HepG2 (cell line): Measurements from ENCODE around the gene C20orf204. TPM values are rescaled to one million over a fixed set of nuclear protein-coding genes. Genes with fewer than 3 reads are reported as not detected.

ENCODE experiments used
- ATRX ChIP-seq: sonication (generic); formaldehyde crosslinking; IDR thresholded peaks from 2 replicates; pipeline ENCODE4 v1.4.0; 2020; ENCODE audit warnings: missing genetic modification reagents, borderline replicate concordance
- CHD4 ChIP-seq: fragments of 200-600 bp; sonication (generic); IDR thresholded peaks from 2 replicates; pipeline ENCODE4 v1.7.0; 2017; ENCODE audit warnings: mild to moderate bottlenecking, low read length, borderline replicate concordance
- GATAD1 ChIP-seq: IDR thresholded peaks from 2 replicates; pipeline ENCODE4 v1.6.1; 2016; ENCODE audit warnings: missing genetic modification reagents, missing compliant biosample characterization
- HOXA3 ChIP-seq: sonication (generic); formaldehyde crosslinking; IDR thresholded peaks from 2 replicates; pipeline ENCODE4 v1.5.0; 2020; ENCODE audit warnings: missing genetic modification reagents
- KLF15 ChIP-seq: sonication (generic); formaldehyde crosslinking; IDR thresholded peaks from 2 replicates; pipeline ENCODE4 v1.8.1; 2023; ENCODE audit warnings: borderline replicate concordance, mild to moderate bottlenecking, inconsistent platforms, missing genetic modification reagents, mixed read lengths
- MTA3 ChIP-seq: sonication (generic); formaldehyde crosslinking; IDR thresholded peaks from 2 replicates; pipeline ENCODE4 v1.4.0; 2020; ENCODE audit warnings: missing genetic modification reagents
- NCOA5 ChIP-seq: sonication (generic); formaldehyde crosslinking; IDR thresholded peaks from 2 replicates; pipeline ENCODE4 v1.4.0; 2020; ENCODE audit warnings: missing genetic modification reagents
- NFRKB ChIP-seq: fragments of 450-650 bp; IDR thresholded peaks from 2 replicates; pipeline ENCODE4 v1.6.1; 2017
- PRDM10 ChIP-seq: sonication (generic); formaldehyde crosslinking; IDR thresholded peaks from 2 replicates; pipeline ENCODE4 v1.4.0; 2020; ENCODE audit warnings: low read depth, missing genetic modification reagents
- PREB ChIP-seq: sonication (generic); formaldehyde crosslinking; IDR thresholded peaks from 2 replicates; pipeline ENCODE4 v1.4.0; 2020; ENCODE audit warnings: missing genetic modification reagents
- UBTF ChIP-seq: sonication (generic); formaldehyde crosslinking; IDR thresholded peaks from 2 replicates; pipeline ENCODE4 v1.4.0; 2020; ENCODE audit warnings: mild to moderate bottlenecking, missing genetic modification reagents
- YEATS4 ChIP-seq: sonication (generic); formaldehyde crosslinking; IDR thresholded peaks from 2 replicates; pipeline ENCODE4 v1.4.0; 2020; ENCODE audit warnings: missing genetic modification reagents, borderline replicate concordance
- ZEB1 ChIP-seq: IDR thresholded peaks from 2 replicates; pipeline ENCODE4 v1.6.1; 2012; ENCODE audit warnings: mild to moderate bottlenecking, low read depth, inconsistent platforms; ENCODE audit not compliant: insufficient replicate concordance
- ZFP1 ChIP-seq: IDR thresholded peaks from 2 replicates; pipeline ENCODE4 v1.6.1; 2016
- ZMYM3 ChIP-seq: sonication (generic); formaldehyde crosslinking; IDR thresholded peaks from 2 replicates; pipeline ENCODE4 v1.5.1; 2020; ENCODE audit warnings: mild to moderate bottlenecking, missing genetic modification reagents
- ZNF331 ChIP-seq: sonication (generic); formaldehyde crosslinking; IDR thresholded peaks from 2 replicates; pipeline ENCODE4 v1.4.0; 2020; ENCODE audit warnings: missing genetic modification reagents
- ZNF598 ChIP-seq: sonication (generic); formaldehyde crosslinking; IDR thresholded peaks from 2 replicates; pipeline ENCODE4 v1.5.1; 2020; ENCODE audit warnings: mild to moderate bottlenecking, missing genetic modification reagents, borderline replicate concordance
- ZNF629 ChIP-seq: sonication (generic); formaldehyde crosslinking; conservative IDR thresholded peaks from 2 replicates; pipeline ENCODE4 v1.5.0; 2020; ENCODE audit warnings: missing genetic modification reagents
- ZNF747 ChIP-seq: sonication (generic); formaldehyde crosslinking; IDR thresholded peaks from 2 replicates; pipeline ENCODE4 v1.8.1; 2023; ENCODE audit warnings: missing genetic modification reagents, mild to moderate bottlenecking, borderline replicate concordance
- ZNF788 ChIP-seq: sonication (generic); formaldehyde crosslinking; IDR thresholded peaks from 2 replicates; pipeline ENCODE4 v1.5.0; 2020; ENCODE audit warnings: mild to moderate bottlenecking, missing genetic modification reagents, borderline replicate concordance
- polyA plus RNA-seq, 8 experiments: library from polyadenylated mRNA; depleted of rRNA in 3 of 8; stranded (reverse) in 7 of 8; unstranded in 1 of 8; fragments of >200 nt; fragmentation: Illumina TruSeq in 4 of 8; extraction: Trizol in 4 of 8; gene quantifications; 2 replicates each; pipeline versions ENCODE4 v1.2.1 to v1.2.3, GENCODE V29; 2011 to 2016; ENCODE audit warnings: low read depth in 4 of 8, missing spikeins in 1 of 8, mixed read lengths in 1 of 8; ENCODE audit not compliant: insufficient read depth in 1 of 8
- total RNA-seq, 5 experiments: library from RNA; depleted of rRNA; stranded (reverse); fragments of >200 nt; fragmentation: Illumina TruSeq; extraction: Trizol; gene quantifications; 2 replicates each; pipeline ENCODE4 v1.2.3, GENCODE V29; 2016; ENCODE audit warnings: low read depth in 1 of 5
- TF ChIP-seq, protein P1 (sequence below): sonication (generic); formaldehyde crosslinking; IDR thresholded peaks from 2 replicates; pipeline ENCODE4 v1.9.0; 2021; ENCODE audit warnings: missing genetic modification reagents, borderline replicate concordance

Gene C20orf204
- total and polyA plus RNA-seq, 2 of the 13 experiments (the other 11 are each of a cell fraction or from before 2014, with no cell fraction given): 22.1 to 80.0 TPM

DNA sequence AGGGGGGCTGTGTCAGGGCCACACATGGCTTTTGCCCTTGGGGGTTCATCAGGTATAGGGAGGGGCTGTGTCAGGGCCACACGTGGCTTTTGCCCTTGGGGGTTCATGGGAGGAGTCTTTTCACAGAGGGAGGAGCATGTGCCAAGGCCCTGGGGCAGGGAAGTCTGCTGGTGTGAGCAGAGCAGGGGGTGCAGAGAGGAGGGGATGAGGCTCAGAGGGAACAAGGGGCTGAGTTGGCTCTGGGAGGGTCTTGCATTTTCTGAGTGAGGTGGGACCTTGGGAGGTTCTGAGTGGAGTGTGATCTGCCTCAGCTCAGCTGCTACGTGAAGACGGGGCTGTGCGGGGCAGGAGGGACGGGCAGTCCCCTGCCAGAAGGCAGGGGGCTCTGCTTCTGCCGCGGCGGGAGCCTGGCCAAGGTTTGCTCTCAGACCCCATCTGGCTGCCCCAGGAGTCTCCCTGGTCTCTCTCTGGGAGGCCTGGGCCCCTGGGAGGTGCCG is 19.5 kb downstream of the C20orf204 start (continued):
- TF ChIP-seq ZNF629 (CRISPR knock-in tag) (no peak), GATAD1 (CRISPR knock-in tag) (no peak), HOXA3 (CRISPR knock-in tag) (no peak; the same call in 1 of the 2 replicates), ZNF788 (CRISPR knock-in tag) (no peak), NCOA5 (CRISPR knock-in tag) (no peak), YEATS4 (CRISPR knock-in tag) (0 out of 2 replicates have a peak, but pooled peaks have one; percentile 4), ZNF747 (CRISPR knock-in tag) (peak; percentile 12; the same call in 1 of the 2 replicates), ZEB1 (no peak), PRDM10 (CRISPR knock-in tag) (no peak), ZMYM3 (CRISPR knock-in tag) (peak; percentile 100), UBTF (CRISPR knock-in tag) (no peak), ZNF598 (CRISPR knock-in tag) (no peak), ATRX (CRISPR knock-in tag) (no peak), ZFP1 (no peak), ZNF331 (no peak), CHD4 (no peak; the same call in 1 of the 2 replicates), NFRKB (no peak), PREB (no peak), MTA3 (CRISPR knock-in tag) (no peak), KLF15 (CRISPR knock-in tag) (no peak)
- TF ChIP-seq, protein P1, sequence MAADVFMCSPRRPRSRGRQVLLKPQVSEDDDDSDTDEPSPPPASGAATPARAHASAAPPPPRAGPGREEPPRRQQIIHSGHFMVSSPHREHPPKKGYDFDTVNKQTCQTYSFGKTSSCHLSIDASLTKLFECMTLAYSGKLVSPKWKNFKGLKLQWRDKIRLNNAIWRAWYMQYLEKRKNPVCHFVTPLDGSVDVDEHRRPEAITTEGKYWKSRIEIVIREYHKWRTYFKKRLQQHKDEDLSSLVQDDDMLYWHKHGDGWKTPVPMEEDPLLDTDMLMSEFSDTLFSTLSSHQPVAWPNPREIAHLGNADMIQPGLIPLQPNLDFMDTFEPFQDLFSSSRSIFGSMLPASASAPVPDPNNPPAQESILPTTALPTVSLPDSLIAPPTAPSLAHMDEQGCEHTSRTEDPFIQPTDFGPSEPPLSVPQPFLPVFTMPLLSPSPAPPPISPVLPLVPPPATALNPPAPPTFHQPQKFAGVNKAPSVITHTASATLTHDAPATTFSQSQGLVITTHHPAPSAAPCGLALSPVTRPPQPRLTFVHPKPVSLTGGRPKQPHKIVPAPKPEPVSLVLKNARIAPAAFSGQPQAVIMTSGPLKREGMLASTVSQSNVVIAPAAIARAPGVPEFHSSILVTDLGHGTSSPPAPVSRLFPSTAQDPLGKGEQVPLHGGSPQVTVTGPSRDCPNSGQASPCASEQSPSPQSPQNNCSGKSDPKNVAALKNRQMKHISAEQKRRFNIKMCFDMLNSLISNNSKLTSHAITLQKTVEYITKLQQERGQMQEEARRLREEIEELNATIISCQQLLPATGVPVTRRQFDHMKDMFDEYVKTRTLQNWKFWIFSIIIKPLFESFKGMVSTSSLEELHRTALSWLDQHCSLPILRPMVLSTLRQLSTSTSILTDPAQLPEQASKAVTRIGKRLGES (CRISPR knock-in tag): no peak
